GM12864 (cell line): ENCODE measurements around the gene PYHIN1.

Experiments
- DNase-seq: peaks from one replicate; pipeline ENCODE4 v3.0.0-alpha.2; 2011; ENCODE audit warnings: low read depth
- H3K4me3 ChIP-seq: 2 replicates; pipeline ENCODE4 v1.5.1; 2011; ENCODE audit warnings: mild to moderate bottlenecking, low read depth, low read length, control low read depth
- TF ChIP-seq, protein P1 (sequence below): IDR thresholded peaks from 2 replicates; pipeline ENCODE4 v1.5.1; 2011; ENCODE audit warnings: low read depth, mild to moderate bottlenecking, moderate library complexity, low read length, control low read depth, inconsistent platforms; ENCODE audit errors: missing control alignments

PYHIN1 gene

DNA sequence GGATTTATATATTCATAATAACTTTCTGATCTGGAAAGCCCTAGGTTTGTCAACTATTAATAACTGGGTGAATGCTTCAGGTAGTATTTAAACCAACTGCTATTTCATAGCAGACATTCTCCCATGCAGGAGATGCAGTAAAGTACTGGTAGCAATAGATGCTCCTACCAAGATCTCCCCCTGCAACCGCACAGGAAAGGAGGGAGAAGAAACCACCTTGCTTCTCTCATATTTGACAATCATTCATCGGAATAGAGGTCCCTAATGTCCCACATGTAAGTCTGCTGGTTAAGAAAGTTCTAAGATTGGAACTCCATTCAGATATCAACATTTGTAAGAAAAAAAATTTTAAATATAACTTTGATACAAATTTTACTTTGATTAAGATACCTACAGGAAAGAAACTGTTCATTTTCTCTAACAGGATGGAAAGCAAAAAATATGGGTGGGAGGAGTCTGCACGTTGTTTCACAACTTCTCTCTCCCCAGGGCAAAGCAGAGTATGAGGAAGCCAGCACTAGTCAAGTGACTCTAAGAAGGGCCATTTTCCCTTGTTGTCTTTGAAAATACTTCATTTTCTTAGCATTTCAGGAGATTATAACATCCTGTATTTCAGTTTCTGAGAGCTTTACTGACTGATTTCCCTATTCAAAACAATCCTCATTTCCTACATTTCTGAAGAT, at the start of gene PYHIN1:
Gene PYHIN1 (plus strand): TSS at position 498 of the 683 bp plus-strand sequence. CDS start 5,359 bp downstream, outside the sequence.
- no peak for DNase-seq
- TF ChIP-seq, protein P1, sequence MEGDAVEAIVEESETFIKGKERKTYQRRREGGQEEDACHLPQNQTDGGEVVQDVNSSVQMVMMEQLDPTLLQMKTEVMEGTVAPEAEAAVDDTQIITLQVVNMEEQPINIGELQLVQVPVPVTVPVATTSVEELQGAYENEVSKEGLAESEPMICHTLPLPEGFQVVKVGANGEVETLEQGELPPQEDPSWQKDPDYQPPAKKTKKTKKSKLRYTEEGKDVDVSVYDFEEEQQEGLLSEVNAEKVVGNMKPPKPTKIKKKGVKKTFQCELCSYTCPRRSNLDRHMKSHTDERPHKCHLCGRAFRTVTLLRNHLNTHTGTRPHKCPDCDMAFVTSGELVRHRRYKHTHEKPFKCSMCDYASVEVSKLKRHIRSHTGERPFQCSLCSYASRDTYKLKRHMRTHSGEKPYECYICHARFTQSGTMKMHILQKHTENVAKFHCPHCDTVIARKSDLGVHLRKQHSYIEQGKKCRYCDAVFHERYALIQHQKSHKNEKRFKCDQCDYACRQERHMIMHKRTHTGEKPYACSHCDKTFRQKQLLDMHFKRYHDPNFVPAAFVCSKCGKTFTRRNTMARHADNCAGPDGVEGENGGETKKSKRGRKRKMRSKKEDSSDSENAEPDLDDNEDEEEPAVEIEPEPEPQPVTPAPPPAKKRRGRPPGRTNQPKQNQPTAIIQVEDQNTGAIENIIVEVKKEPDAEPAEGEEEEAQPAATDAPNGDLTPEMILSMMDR: no peak
- H3K4me3 ChIP-seq: no peak within 1 kb of the TSS

DNA sequence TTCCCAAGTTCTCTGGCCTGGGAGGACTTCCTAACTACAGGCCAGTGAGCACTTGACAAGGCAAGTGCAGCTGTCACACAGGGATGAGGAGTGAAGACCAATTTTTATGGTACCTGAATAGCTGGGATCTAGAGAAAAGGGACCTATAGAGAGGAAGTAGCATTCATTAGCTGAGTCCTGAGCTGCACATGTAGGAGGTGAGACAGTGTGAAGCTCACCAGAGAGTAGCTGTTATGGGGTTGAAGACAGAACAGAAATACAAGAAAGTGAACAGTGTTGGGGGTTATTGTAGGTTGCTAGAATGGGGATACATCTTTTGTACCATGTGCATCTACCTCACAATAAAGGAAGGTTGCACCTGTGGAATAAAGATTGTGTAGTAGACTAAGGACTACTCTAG, 37.7 kb upstream of the PYHIN1 start:
- no peak for DNase-seq
- TF ChIP-seq, protein P1: no peak
- H3K4me3 ChIP-seq: no peak overlapping the region

DNA sequence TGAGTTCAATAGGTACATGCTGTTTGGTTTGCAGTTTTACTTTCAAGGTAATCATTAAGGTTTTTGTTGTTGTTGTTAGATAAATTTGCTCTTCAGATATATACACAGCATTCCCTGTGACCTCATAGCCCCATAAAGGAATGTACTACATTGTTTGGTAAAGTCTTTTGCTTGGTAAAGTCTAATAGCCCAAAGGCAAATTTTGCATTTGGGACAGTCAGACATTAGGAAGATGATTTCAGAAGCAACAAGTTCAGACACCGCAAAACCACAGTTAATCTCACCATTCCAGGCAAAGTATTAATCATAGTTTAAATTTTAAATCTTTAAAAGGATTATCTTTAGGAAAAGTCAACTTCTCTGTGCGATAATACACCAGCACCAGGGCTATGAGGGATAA, 32.6 kb upstream of the PYHIN1 start:
- no peak overlapping the region for H3K4me3 ChIP-seq
- no peak for DNase-seq
- TF ChIP-seq, protein P1: no peak

DNA sequence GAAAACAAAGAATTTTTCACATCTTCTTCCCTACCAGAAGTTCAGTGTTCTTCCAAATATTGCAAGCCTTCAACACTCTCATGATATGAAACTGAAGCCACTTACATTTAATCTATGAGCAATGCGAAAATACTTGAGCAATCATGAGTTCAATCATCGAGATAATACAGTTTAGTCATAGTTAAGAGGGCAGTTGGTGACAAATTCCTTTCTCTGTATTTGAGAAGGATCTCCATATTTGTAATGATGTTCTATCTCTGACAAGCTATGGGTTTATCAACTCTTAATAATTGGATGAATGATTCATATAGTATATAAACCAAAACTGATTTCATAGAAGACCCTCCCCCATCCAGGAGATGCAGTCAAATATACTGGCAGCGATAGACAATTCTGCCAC, 29.7 kb upstream of the PYHIN1 start:
- DNase-seq: no peak
- TF ChIP-seq, protein P1: no peak
- H3K4me3 ChIP-seq: no peak overlapping the region

DNA sequence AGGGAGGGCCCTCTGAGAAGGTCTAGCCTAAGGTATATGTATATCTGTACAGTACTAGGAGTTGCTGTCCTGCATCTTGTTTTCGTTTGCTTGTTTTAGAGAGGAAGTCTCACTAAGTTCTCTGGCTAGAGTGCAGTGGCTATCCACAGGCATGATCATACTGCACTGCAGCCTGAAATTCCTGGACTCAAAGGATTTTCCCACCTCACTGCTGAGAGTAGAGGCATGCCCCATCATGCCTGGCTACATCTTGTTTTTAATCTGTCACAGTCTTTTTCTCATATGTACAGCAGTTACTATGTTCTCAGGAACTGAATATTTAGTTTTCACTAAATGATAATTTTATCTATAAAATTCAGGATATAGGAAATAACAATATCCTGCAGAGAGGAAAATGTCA, 15.3 kb upstream of the PYHIN1 start:
- DNase-seq: no peak
- TF ChIP-seq, protein P1: no peak
- no peak overlapping the region for H3K4me3 ChIP-seq

DNA sequence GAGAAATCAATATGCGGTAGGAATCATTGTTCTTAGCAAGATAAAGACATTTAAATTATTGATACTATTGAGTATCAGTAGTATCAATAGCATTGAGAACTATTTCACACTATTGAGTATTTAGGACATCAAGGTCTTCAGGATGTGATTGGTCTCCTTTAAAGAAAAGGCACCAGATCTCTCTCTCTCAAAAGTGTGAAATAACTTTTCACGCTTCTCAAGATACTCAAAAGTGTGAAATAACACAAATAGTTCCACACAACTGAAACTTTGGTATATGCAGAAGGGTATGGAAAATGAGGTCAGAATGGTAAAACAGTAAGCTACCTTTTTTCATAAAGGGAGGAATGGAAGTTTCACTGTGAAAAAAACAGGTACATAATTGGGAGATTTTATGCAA, 6.7 kb upstream of the PYHIN1 start:
- no peak for DNase-seq
- TF ChIP-seq, protein P1: no peak
- no peak overlapping the region for H3K4me3 ChIP-seq

DNA sequence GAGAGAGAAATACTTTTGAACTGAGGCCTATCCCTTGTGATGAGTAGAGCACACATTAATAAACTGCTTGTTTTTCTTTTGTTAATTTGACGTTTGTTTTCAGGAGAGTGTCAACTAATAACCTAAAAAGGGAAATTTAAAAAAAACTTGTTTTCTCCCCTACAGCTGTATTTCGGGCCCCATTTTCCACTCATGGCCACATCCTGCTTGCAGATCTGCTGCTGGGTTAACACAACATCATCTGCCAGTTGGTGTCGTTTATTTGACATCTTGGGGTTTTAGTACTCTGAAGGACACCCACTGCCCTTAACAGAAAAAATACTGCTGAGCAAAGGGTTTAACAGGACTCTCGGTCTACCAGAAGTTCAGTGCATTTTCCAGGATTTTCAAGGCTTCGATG, 848 bp upstream of the PYHIN1 start:
- TF ChIP-seq, protein P1: no peak
- DNase-seq: no peak

More for the DNA sequence above, 848 bp upstream of the PYHIN1 start:
- H3K4me3 ChIP-seq: no peak overlapping the region
